ENCODE results near the gene IQSEC1. TPM values are rescaled to one million over a fixed set of nuclear protein-coding genes. Genes with fewer than 3 reads are reported as not detected.

IQSEC1 gene
- total RNA-seq, 3 donors from 2014 or later: 19.8 to 42.2 (median 21.9) TPM

- Histone ChIP-seq H3K36me3 (ENCODE audit: low read depth) (no peaks in the 10 kb centered on the region), H3K4me1 (ENCODE audit: low read depth) (no peaks in the 10 kb centered on the region), H3K9me3 (no peaks in the 10 kb centered on the region), H3K4me3 (no peak overlapping the region)
- no peak for TF ChIP-seq CTCF (IDR thresholded peaks at IDR 0.05)
- ATAC-seq (no peak), DNase-seq (no peak)
- intact Hi-C loops (cut with DNase I, micrococcal nuclease): no loop called here
Observed at GRCh38 chr3:13031621-13032020, 41.6 kb downstream of the IQSEC1 start.

- no peak overlapping the region for H3K4me3 ChIP-seq
- TF ChIP-seq CTCF (IDR thresholded peaks at IDR 0.05): no peak
- ATAC-seq (no peak), DNase-seq (no peak)
- intact Hi-C loops (cut with DNase I, micrococcal nuclease): no loop called here
- no peaks in the 10 kb centered on the region for H3K4me1 ChIP-seq (ENCODE audit: low read depth)
- no peaks in the 10 kb centered on the region for H3K36me3 ChIP-seq (ENCODE audit: low read depth)
- H3K9me3 ChIP-seq: no peaks in the 10 kb centered on the region
Observed at GRCh38 chr3:13030684-13031083, 42.5 kb downstream of the IQSEC1 start.

- Histone ChIP-seq H3K4me1 (ENCODE audit: low read depth) (no peaks in the 10 kb centered on the region), H3K9me3 (no peaks in the 10 kb centered on the region), H3K4me3 (no peak overlapping the region), H3K36me3 (ENCODE audit: low read depth) (no peaks in the 10 kb centered on the region)
- intact Hi-C loops (cut with DNase I, micrococcal nuclease): no loop called here
- no peak for TF ChIP-seq CTCF (IDR thresholded peaks at IDR 0.05)
- no peak for ATAC-seq
- DNase-seq: no peak
Observed at GRCh38 chr3:13028010-13028821, 45.0 kb downstream of the IQSEC1 start.

- Histone ChIP-seq H3K36me3 (ENCODE audit: low read depth) (no peaks in the 10 kb centered on the region), H3K4me3 (no peak overlapping the region), H3K4me1 (ENCODE audit: low read depth) (no peaks in the 10 kb centered on the region), H3K9me3 (no peaks in the 10 kb centered on the region)
- ATAC-seq (no peak), DNase-seq (no peak)
- no peak for TF ChIP-seq CTCF (IDR thresholded peaks at IDR 0.05)
- intact Hi-C loops (cut with DNase I, micrococcal nuclease): no loop called here
Observed at GRCh38 chr3:13027154-13027553, 46.1 kb downstream of the IQSEC1 start.

GRCh38 chr3:13026534-13026933, 46.7 kb downstream of the IQSEC1 start:
- Histone ChIP-seq H3K9me3 (no peaks in the 10 kb centered on the region), H3K4me1 (ENCODE audit: low read depth) (no peaks in the 10 kb centered on the region), H3K4me3 (no peak overlapping the region), H3K36me3 (ENCODE audit: low read depth) (no peaks in the 10 kb centered on the region)
- no peak for ATAC-seq
- TF ChIP-seq CTCF (IDR thresholded peaks at IDR 0.05): no peak
- no peak for DNase-seq
- intact Hi-C loops (cut with DNase I, micrococcal nuclease): no loop called here
